ENCODE data around the gene NDUFA6. TPM values are rescaled to one million over a fixed set of nuclear protein-coding genes. Genes with fewer than 3 reads are reported as not detected.

The NDUFA6 gene
- total and polyA plus RNA-seq, 2 of the 13 experiments (the other 11 are each of a cell fraction or from before 2014, with no cell fraction given), result 68.5 to 87.8 TPM

DNA sequence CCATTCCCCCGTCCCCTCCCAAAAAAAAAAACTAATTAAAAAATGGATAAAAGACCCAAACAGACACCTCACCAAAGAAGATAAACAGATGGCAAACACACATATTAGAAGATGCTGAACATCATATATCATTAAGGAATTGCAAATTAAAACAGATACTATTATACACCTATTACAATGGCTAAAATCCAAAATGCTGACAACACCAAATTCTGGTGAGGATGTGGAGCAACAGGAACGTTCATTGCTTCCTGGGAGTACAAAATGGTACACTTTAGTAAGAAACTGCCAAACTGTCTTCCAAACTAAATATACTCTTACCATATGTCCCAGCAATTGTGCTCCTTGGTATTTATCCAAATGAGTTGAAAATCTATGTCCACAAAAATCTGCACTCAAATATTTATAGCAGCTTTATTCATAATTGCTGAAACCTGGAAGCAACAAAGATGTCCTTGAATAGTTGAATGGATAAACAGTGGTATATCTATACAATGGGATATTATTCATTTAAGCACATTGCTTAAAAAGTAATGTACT is 39.9 kb downstream of the NDUFA6 start:
- Histone ChIP-seq H3K36me3 (replicated peaks in 1 of 2; ENCODE audit: control insufficient read depth in 1 of 2, insufficient read depth in 2 of 2, low read length in 2 of 2) (no peaks in the 10 kb centered on the region), H3K4me3 (replicated peaks in 1 of 3; ENCODE audit: insufficient read depth in 1 of 3, low read depth in 2 of 3, low read length in 3 of 3) (no peak overlapping the region), H3K9ac (ENCODE audit: insufficient read depth, low read depth, low read length) (no peak overlapping the region), H3K4me2 (ENCODE audit: low read depth, low read length) (no peak overlapping the region), H4K20me1 (ENCODE audit: insufficient read depth, low read length) (no peaks in the 10 kb centered on the region), H3K27me3 (ENCODE audit: control insufficient read depth in 1 of 2, insufficient read depth in 2 of 2, low read length in 2 of 2) (no peaks in the 10 kb centered on the region), H2AFZ (ENCODE audit: low read length) (no peak overlapping the region), H3K79me2 (ENCODE audit: insufficient read depth, low read length) (no peaks in the 10 kb centered on the region), H3K27ac (ENCODE audit: extremely low read length, insufficient read depth, low read length) (no peak overlapping the region), H3K9me3 (ENCODE audit: low read length) (no peaks in the 10 kb centered on the region), H3K4me1 (ENCODE audit: insufficient read depth, low read length) (no peaks in the 10 kb centered on the region)
- ChIA-PET POLR2A (no interaction called here), CTCF (ENCODE audit: low intra/inter-chr PET ratio, low total read pairs) (no interaction called here)
- DNase-seq (ENCODE audit: low spot score) (no peak), ATAC-seq (no peak), FAIRE-seq (no peak)
- TF ChIP-seq EHMT2 (IDR thresholded peaks at IDR 0.05; ENCODE audit: borderline replicate concordance, low read depth, low read length), result no peak
- no peak for TF ChIP-seq NFYB (CRISPR knock-in tag; IDR thresholded peaks at IDR 0.05)
- TF ChIP-seq MAFK (conservative IDR thresholded peaks at IDR 0.05 in 1 of 2, IDR thresholded peaks at IDR 0.05 in 1 of 2; ENCODE audit: low read length in 2 of 2), result peak; percentile 60 to 72
- TF ChIP-seq TBX2 (CRISPR knock-in tag; IDR thresholded peaks at IDR 0.05; ENCODE audit: borderline replicate concordance), result no peak
- peak; percentile 48; the same call in 1 of the 2 replicates for TF ChIP-seq MAFF (IDR thresholded peaks at IDR 0.05; ENCODE audit: low read depth, low read length)
- BruUV-seq (replicated peaks), result no TSS peak
- intact Hi-C loops (cut with micrococcal nuclease; ENCODE audit: unreplicated experiment), result no loop called here
- in situ Hi-C loops (cut with HindIII; ENCODE audit: extremely low pct_ligation_motif_present, low pct_unique_long_range_greater_than_20kb), result no loop called here
- WGBS (ENCODE audit: low lambda C conversion rate), result 43% methylated on average over 2 of the region's 2 CpGs

DNA sequence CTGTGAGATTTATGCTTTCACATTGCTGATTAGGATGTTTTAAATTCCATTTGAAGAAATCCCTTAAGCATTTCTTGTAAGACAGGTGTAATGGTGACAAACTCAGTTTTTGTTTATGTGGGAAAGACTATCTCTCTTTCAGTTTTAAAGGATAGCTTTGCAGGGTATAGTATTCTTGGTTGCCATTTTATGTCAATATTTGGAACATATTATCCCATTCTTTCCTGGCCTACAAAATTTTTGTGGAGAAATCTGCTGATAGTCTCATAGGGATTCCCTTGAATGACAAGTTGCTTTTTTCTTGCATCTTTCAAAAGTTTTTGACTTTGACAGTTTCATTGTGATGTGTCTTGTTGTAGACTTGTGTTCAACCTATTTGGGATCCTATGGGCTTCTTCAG is 48.8 kb downstream of the NDUFA6 start:
- Histone ChIP-seq H3K36me3 (replicated peaks in 1 of 2; ENCODE audit: control insufficient read depth in 1 of 2, insufficient read depth in 2 of 2, low read length in 2 of 2) (no peaks in the 10 kb centered on the region), H3K9ac (ENCODE audit: insufficient read depth, low read depth, low read length) (no peak overlapping the region), H3K27me3 (ENCODE audit: control insufficient read depth in 1 of 2, insufficient read depth in 2 of 2, low read length in 2 of 2) (no peaks in the 10 kb centered on the region), H2AFZ (ENCODE audit: low read length) (no peak overlapping the region), H3K4me2 (ENCODE audit: low read depth, low read length) (no peak overlapping the region), H3K27ac (ENCODE audit: extremely low read length, insufficient read depth, low read length) (no peak overlapping the region), H3K4me3 (replicated peaks in 1 of 3; ENCODE audit: insufficient read depth in 1 of 3, low read depth in 2 of 3, low read length in 3 of 3) (no peak overlapping the region), H3K79me2 (ENCODE audit: insufficient read depth, low read length) (no peaks in the 10 kb centered on the region), H4K20me1 (ENCODE audit: insufficient read depth, low read length) (no peaks in the 10 kb centered on the region), H3K9me3 (ENCODE audit: low read length) (peaks cover 12% of the 10 kb centered on the region), H3K4me1 (ENCODE audit: insufficient read depth, low read length) (no peaks in the 10 kb centered on the region)
- in situ Hi-C loops (cut with HindIII; ENCODE audit: extremely low pct_ligation_motif_present, low pct_unique_long_range_greater_than_20kb) (no loop called here), intact Hi-C loops (cut with micrococcal nuclease; ENCODE audit: unreplicated experiment) (no loop called here)
- ATAC-seq (no peak), DNase-seq (ENCODE audit: low spot score) (no peak), FAIRE-seq (no peak)
- POLR2A ChIA-PET, result no interaction called here
- no TSS peak for BruUV-seq (replicated peaks)
- CTCF ChIA-PET (ENCODE audit: low intra/inter-chr PET ratio, low total read pairs), result no interaction called here
- no peak for TF ChIP-seq ZNF317 (CRISPR knock-in tag; IDR thresholded peaks at IDR 0.05)
- TF ChIP-seq SOX5 (CRISPR knock-in tag; IDR thresholded peaks at IDR 0.05; ENCODE audit: borderline replicate concordance), result no peak
- no peak for TF ChIP-seq ZNF30 (CRISPR knock-in tag; IDR thresholded peaks at IDR 0.05)
- no peak for TF ChIP-seq ZNF670 (CRISPR knock-in tag; IDR thresholded peaks at IDR 0.05; ENCODE audit: borderline replicate concordance)
- TF ChIP-seq, protein P1, sequence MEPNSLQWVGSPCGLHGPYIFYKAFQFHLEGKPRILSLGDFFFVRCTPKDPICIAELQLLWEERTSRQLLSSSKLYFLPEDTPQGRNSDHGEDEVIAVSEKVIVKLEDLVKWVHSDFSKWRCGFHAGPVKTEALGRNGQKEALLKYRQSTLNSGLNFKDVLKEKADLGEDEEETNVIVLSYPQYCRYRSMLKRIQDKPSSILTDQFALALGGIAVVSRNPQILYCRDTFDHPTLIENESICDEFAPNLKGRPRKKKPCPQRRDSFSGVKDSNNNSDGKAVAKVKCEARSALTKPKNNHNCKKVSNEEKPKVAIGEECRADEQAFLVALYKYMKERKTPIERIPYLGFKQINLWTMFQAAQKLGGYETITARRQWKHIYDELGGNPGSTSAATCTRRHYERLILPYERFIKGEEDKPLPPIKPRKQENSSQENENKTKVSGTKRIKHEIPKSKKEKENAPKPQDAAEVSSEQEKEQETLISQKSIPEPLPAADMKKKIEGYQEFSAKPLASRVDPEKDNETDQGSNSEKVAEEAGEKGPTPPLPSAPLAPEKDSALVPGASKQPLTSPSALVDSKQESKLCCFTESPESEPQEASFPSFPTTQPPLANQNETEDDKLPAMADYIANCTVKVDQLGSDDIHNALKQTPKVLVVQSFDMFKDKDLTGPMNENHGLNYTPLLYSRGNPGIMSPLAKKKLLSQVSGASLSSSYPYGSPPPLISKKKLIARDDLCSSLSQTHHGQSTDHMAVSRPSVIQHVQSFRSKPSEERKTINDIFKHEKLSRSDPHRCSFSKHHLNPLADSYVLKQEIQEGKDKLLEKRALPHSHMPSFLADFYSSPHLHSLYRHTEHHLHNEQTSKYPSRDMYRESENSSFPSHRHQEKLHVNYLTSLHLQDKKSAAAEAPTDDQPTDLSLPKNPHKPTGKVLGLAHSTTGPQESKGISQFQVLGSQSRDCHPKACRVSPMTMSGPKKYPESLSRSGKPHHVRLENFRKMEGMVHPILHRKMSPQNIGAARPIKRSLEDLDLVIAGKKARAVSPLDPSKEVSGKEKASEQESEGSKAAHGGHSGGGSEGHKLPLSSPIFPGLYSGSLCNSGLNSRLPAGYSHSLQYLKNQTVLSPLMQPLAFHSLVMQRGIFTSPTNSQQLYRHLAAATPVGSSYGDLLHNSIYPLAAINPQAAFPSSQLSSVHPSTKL (CRISPR knock-in tag; IDR thresholded peaks at IDR 0.05), result no peak
- no peak for TF ChIP-seq RBM39 (IDR thresholded peaks at IDR 0.05; ENCODE audit: low read depth, low read length, poor library complexity, severe bottlenecking)
- no peak for TF ChIP-seq ZNF180 (CRISPR knock-in tag; IDR thresholded peaks at IDR 0.05; ENCODE audit: borderline replicate concordance, low read depth)
- no peak for TF ChIP-seq ZNF768 (CRISPR knock-in tag; IDR thresholded peaks at IDR 0.05)
- no peak for TF ChIP-seq DNMT3B (CRISPR knock-in tag; conservative IDR thresholded peaks at IDR 0.05)
- TF ChIP-seq ZNF296 (CRISPR knock-in tag; conservative IDR thresholded peaks at IDR 0.05), result no peak
- TF ChIP-seq TBX3 (IDR thresholded peaks at IDR 0.05; ENCODE audit: borderline replicate concordance), result no peak
- no peak for TF ChIP-seq ZIK1 (CRISPR knock-in tag; IDR thresholded peaks at IDR 0.05; ENCODE audit: borderline replicate concordance, low read depth)

All from HepG2 (cell line).